ENCODE results near the gene FTH1.
"Not testable (repeated sequence)": the region's sequence is repeated elsewhere in the genome, so short reads cannot be mapped to it uniquely, and the experiment has no call there.

FTH1 gene

DNA sequence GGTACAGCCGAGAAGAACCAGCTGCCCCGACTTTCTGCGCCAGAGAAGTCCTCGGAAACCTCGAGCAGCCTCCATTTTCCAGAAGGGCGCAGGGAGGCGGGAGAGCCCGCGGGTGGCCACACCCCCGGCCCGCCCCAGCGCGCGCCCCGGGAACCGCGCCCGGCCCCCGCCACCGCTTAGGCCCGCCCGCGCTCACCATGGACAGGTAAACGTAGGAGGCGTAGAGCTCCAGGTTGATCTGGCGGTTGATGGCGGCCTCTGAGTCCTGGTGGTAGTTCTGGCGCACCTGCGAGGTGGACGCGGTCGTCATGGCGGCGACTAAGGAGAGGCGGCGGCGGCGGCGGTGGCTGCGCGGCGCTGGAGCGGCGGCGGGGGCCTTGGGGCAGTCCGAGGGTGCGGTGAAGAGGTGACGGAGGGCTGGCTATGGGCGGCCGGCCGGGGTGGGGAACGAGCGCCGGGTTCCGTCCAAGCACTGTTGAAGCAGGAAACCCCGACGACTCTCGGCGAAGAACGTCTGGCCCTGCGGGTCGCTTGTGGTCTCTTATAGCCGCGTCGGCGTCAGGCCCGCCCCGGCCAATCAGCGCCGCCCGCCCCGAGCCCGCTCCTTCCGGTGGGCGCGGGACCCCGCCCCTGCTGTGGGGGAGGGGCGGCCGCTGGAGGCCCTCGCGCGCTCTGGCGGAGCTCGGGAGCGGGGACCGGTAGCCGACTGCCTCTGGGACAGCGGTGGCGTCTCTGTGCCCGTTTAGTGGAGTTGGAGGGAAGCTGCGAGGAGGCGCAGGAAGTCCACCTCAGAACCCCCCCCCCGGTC lies at the start of gene FTH1:
FTH1 (minus strand) TSS at position 519 of the 808 bp plus-strand sequence; CDS start at position 310, 209 bp downstream.
- peak; percentile 94 for DNase-seq (ENCODE audit: low spot score)

DNA sequence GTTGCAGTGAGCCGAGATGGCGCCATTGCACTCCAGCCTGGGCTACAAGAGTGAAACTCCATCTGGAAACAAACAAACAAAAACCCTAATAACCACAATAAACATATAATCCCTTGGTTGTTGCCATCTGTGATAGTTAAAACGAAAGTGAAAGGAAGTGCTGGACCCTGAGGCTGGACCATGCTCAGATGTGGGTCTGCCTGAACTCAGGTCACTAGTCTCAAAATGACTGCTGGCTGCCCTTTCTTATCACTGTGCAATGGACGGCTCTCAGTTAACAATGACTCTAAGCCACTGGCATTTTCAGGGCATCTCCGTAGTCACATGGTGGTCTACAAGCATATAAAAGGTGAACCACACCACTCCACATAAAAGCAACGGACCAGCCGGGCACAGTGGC lies 48.2 kb upstream of the FTH1 start:
- DNase-seq (ENCODE audit: low spot score) = peak; percentile 26

DNA sequence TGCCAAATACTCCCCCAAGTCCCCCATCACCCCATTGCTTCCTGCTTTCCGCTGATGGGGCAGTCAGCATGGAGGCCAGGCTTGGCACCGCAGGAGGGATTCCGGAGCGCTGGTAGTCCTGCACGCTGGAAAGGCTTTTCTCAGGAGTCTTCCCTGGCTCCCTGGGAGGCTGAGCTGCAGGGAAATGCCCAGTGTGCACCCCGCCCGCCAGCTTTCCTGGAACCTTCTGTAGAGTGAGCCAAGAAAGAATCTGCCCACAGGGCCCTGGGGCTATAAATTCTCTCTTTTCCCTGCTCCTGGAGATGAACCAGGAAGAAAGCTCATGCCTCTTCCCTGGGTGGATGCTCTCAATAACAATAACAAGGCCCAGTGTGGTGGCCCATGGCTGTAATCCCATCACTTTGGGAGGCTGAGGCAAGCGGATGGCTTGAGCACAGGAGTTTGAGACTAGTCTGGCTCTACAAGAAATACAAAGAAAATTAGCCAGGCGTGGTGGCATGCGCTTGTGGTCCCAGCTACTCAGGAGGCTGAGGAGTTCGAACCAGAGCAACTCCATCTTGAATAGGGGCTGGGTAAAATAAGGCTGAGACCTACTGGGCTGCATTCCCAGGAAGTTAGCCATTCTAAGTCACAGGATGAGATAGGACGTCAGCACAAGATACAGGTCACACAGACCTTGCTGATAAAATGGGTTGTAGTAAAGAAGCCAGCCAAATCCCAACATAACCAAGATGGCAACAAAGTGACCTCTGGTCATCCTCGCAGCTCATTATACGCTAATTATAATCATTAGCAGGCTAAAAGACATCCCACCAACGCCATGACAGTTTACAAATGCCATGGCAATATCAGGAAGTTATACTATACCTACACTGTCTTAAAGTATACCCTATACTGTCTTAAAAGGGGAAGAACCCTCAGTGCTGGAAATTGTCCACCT lies 46.4 kb upstream of the FTH1 start:
- DNase-seq (ENCODE audit: low spot score) = no peak

DNA sequence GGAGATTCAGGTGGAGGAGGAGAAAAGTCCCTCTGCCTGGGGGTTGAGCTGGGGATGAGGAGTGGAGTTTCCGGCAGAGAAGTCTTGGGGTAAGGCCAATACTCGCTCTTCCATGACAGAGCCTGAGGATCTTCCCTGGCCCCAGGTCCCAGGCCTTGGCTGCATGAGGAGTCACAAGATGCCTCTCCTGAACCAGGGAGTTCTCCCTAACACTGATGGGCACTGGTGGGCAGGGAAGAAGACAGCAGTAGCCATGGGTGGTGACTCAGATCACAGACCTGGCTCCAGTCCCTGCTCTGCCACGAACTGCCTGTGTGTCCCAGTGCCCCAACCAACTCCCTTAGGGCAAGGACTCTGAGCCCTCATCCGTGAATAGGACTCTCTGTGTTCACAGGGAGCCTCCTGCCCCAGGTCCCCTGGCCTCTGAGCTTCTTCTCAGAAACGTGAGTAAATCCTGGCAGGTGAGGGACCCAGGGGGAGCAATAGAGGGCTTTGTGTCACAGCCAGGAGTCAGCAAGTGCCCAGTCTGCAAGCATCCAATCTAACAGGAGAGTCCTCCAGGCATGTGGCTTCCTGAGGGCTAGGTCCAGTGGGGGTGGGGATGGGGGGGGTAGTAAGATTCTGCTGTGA lies 45.5 kb upstream of the FTH1 start:
- DNase-seq (ENCODE audit: low spot score) = no peak

DNA sequence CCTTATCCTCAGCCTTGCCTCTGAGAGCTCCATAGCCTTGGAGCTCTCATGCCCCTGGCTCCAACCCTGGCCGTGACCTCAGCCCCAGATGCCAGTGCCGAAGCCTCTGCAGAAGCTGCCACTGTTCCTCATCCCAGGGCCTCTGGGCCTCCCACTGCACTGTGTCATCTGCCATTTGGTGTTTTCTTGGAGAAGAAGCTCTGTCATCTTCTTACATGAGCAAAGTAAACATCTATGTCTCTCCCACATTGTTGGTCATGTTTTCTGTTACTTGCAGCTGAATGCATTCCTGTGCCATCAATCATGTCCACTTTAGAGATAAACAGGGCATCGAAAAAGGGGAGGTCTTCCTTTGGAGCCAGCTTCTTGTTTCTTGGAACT lies 45.0 kb upstream of the FTH1 start:
- no peak for DNase-seq (ENCODE audit: low spot score)

DNA sequence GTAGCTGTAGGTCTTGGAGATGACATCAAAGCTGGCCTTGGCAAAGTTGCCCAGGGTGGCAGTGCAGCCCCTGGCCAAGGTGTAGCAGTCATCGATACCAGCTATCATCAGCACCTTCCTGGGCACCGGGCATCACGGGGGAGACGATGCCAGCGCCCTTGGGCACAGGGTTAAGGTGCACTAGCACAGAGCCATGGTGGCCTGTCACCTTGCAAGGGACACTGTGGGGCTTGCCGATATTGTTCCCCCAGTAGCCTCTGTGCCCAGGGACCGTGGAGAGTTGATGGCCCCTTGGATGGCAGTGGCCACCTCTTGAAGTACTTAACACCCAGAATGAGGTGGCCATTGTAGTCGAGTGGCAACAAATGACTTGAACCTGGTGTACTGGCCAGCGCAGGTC lies 44.4 kb upstream of the FTH1 start:
- DNase-seq (ENCODE audit: low spot score) = no peak

DNA sequence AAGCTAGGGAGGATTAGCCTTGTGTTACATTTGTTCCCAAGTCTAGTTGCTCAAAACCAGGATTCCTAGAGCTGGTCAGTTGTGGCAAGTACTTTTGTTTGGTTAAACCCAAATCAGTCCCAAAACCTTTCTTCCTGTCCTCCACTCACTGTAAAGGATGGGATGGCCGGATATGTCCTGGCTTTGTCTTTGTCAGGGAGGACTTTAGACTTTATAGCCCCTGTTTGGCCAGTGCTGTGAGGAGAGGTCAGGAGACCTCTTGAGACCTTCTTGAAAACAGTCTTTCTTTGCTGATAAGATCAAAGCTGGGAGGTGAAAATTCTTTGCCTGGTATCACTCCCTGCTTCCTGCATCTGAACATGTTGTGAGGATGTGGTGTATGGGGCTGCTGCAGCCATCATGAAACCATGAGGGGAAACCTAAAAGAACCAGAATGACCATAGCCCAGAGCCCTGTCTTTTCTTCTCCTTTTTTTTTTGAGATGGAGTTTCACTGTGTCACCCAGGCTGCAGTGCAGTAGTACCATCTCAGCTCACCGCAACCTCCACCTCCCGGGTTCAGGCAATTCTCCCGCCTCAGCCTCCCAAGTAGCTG lies 43.6 kb upstream of the FTH1 start:
- no peak for DNase-seq (ENCODE audit: low spot score)

DNA sequence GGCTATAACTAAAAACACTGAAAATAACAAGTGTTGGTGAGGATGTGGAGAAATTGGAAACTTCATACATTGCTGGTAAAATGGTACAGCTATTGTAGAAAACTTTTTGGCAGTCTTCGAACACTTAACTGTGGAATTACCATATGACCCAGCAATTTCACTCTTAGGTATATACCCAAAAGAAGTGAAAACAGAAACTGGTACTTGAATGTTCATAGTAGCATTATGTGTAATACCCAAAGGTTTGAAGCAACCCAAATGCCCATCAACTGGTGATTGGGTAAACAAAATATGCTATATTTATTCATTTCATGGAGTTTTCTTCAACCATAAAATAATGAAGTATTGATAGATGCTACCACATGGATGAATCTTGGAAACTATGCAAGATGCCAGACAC lies 40.8 kb upstream of the FTH1 start:
- no peak for DNase-seq (ENCODE audit: low spot score)

DNA sequence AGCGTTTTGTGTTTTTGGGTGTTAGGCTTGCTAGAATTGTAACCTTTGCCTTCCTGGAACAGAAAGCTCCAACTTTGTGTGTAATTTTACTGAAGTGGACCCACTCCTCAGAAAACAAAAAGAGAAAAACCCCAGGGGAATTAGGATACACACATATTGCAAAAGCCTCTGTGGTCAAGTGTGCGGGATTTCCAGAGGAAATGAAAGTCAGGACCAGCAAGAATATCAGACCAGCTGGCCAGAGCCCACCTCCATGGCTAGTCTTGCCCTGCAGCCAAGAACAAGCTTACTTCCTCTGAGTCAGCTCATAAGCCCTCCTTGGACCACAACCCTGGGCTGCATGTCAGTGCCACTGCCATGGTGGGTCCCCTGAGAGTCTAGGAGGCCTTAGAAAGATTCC lies 37.0 kb upstream of the FTH1 start:
- DNase-seq (ENCODE audit: low spot score) = no peak

DNA sequence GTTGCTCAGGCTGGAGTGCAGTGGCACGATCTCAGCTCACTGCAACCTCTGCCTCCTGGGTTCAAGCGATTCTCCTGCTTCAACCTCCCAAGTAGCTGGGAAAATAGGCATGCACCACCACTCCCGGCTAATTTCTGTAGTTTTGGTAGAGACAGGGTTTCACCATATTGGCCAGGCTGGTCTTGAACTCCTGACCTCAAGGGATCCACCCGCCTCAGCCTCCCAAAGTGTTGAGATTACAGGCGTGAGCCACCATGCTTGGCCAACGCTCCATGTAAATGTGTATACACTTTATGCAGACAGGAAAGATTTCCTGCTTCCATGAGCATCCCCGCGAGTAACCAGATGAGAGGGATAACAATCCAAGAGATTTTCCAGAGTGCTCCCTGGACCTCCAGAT lies 34.8 kb upstream of the FTH1 start:
- not testable (repeated sequence) for DNase-seq (ENCODE audit: low spot score)

DNA sequence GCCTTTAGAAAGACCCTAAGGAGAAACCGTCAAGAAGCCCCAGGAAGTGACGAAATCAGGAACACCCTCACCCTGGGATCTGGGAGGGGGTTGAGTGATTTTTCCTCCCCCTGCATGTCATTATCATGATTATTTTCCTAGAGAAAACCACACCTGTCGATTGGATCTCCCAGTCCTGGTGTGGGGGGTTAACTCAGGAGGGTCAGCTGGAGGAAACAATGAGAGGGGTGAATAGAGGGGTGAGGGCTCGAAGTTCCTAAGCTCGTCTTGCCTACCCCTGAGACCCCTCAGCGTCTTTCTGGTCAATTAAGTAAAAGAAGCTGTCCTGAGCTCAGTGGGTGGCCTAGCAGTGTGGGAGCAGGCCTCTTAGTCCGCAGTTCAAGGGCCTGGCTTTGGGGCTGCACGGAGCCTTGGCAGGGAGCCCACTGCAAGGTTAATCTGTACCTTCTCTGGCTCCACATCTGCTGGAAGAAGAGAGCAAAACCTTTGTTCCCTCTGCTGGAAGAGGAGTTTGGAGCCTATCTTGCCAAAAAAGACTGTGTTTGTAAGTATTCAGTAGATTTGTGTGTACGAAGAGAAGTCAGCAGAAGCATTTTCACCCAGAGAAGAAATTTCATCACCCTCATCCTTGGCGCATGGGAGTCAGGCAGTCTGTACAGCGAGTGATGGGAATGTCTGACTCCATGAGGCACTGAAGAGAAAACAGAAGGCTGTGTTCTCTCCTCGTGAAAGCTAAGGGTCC lies 34.2 kb upstream of the FTH1 start:
- no peak for DNase-seq (ENCODE audit: low spot score)

DNA sequence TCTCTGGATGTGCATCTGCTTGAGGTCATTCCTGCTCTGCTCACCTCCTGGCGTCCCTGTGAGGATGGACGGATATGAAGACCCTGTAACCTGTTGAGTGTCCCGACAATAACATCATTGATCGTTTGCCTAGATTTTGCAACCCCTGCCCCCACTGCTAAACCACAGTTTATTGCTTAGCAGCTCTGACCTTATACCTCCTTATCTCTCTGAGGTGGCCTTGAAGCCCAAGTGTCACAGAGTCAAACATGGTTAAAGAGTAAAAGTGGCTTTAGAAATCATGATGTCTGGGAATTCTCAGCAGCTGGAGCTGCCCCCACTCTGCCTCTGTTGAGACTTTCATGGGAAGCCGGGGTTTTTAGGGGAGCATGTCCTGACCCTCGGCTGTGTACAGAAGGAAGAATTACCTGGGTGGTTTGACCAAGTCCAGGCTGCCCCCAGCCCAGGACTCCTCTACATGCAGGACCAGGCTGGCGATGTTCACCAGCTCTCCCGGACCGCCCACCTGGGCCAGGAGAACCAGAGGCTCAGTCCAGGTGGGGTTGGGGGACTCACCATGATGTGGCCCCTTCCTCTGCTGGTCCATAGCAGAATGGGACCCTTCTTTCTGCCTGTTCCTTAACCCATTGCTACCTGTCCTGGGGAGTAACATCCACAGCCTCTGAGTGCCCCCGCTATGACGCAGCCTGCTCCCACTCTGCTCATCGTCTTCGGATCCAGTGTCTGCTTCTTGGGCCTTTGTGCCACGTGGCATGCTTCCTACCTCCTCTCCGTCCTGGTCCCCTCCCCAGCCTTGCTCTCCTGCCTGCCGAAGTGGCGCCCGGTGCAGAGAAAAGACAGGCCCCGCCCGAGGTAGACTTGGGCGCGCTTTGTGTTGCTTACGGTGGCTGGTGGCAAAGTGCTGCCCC lies 33.4 kb upstream of the FTH1 start:
- no peak for DNase-seq (ENCODE audit: low spot score)

DNA sequence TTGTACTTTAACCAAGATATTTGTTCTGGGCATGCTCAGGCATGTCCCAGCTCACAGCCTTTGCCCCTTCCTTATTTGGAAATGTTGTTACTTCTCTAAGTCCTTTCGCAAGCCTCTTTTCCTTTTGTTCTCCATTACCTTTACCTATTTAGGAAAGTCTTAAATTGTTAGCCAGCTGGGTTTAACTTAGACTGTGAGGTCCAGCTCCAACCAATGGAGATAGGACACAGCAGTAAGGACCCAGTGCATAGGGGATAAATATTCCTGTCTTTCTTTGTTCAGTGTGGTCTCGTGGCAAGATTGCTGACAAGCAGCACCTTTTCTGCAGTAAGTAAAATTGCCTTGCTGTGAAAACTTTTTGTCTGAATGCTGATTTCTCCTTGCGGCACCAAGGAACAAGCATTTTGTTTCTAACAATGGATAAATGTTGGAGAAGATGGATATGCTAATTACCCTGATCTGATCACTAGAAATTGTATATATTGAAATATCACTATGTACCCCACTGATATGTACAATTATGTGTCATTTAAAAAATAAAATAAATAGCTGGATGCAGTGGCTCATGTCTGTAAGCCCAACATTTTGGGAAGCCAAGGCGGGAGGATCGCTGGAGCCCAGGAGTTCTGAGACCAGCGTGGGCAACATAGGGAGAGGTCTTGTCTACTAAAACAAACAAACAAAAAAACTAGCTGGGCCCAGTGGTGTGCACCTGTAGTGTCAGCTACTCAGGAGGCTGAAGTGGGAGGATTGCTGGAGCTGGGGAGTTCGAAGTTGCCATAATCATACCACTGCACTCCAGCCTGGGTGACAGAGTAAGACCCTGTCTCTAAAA lies 31.9 kb upstream of the FTH1 start:
- no peak for DNase-seq (ENCODE audit: low spot score)

DNA sequence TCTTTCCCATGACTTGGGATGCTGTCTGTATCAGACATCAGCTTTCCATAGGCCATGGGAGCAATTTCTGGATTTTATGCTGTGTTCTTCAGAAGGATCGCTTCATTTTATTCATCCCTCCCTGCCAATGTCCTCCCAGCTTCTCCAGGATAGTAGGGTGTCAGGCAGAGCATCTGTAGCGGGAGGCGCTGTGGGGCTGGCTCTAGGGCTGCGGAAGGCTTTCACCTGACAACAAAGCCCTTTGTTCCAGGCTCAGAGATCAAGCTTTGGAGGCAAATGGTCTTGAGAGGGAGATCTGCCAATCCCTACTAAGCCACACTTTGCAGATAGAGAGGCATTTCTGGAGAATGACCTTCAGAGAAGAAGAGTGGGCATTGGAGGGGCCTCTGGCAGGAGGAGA lies 29.5 kb upstream of the FTH1 start:
- DNase-seq (ENCODE audit: low spot score) = no peak

DNA sequence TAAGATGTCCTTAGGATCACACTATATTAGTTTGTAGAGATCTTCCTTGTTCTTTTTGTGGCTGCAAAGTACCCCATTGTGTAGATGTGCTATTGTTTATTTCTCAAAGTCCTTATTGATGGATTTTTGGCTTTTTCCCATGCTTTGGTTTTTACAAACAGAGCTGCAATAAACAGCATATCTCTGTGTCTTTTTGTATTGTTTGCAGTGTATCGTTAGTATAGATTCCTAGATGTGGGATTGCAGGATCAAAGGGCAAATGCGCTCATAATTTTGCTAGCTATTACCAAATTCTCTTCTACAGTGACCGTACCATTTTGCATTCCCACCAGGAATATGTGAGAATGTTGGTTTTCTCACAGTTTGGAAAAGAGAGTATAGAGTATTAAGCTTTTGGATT lies 27.5 kb upstream of the FTH1 start:
- no peak for DNase-seq (ENCODE audit: low spot score)

DNA sequence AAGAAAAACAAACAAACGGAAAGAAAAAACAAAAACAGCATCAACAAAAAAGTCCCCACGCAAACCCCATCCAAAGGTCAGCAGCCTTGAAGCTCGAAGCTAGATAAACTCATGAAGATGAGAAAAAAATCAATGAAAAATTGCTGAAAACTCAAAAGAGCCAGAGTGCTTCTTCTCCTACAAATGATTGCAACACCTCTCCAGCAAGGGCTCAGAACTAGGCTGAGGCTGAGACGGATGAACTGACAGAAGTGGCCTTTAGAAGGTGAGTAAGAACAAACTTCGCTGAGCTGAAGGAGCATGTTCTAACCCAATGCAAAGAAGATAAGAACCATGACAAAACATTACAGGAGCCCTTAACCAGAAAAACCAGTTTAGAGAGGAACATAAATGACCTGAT lies 18.4 kb upstream of the FTH1 start:
- no peak for DNase-seq (ENCODE audit: low spot score)

DNA sequence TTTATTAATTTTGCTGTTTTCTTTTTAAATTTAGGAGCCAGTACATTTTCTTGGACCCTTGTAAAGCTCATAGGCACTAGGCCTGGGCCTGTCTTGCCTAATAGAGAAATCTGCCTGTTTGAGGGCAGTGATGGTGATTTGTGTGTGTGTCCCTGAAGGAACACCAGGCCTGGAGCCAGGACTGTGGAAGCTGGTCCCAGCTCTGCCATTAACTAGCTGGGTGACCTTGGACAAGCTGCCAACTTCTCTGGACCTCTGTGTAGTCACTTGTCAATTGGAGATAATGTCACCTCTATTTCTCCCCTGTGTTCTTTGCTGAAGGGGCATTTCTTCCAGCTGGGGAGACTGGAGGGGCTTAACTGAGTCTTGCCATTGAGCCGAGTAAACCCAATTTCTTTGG lies 16.0 kb upstream of the FTH1 start:
- DNase-seq (ENCODE audit: low spot score) = no peak

DNA sequence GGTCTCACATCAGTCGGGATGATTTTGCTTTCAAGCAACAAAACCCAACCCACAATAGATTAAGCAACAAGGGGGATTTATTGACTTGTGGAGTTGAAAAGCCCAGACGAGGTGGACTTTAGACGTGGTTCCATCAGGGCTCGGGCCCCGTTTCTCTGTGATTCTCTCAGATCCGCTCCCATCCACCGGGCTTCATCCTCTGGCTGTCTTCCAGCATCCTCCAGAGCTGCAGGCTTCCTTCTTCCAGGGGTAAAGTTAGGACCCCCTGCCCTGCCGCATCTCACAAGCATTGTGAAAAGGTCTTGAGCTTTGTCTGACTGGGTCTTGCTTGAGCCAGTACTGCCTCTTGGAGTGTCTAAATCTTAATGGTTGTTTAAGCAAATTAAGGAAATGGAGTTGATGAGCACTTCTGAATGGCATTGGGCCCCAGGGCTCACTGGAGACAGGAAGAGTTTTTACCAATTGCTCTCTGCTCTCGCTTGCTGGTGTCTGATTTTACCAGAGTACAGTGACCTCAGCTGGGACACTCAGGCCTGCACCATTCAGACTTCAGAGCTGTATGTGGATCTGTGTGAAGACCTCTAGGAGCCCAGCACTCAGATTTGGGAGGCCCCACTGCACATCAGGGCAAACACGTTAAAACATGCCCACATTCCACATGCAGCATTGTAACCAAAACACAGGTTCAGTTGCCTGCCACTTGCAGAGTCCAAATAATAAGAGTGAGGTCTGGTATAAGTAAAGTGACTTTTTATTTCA lies 13.5 kb upstream of the FTH1 start:
- no peak for DNase-seq (ENCODE audit: low spot score)
